ENCODE measurements around the gene IL18R1. TPM values are rescaled to one million over a fixed set of nuclear protein-coding genes. Genes with fewer than 3 reads are reported as not detected.

Gene IL18R1
- total and polyA plus RNA-seq, 5 donors from 2014 or later, result 6.9 to 19.9 (median 11.7) TPM

DNA sequence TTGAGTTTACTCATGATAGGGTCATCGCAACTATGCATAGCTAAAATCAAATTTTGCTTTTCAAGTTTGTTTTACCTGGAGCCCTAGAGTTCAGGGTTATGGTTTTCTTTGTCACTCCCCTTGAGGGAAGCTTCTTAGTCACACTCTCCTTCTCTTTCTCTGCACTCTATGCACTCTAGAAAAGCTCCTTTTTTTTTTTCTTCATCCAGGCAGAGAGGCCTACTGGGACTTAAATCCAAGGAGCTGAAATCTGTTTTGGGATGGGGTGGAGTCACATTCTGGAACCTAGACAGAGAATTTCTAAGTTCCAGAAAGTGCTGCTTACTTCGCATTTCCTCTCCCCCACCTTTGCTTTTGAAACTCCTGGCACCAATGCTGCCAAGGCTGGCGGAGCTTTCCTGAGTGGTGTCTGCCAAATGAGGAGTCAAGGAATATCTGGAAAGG is 19.1 kb upstream of the IL18R1 start:
- Mint-ChIP-seq H3K27ac (no peak overlapping the region), H3K36me3 (no peaks in the 10 kb centered on the region), H3K4me3 (no peak overlapping the region), H3K9me3 (peaks cover 0 to 9% (median 1%) of the 10 kb centered on the region in 7 donors), H3K27me3 (peaks cover 12% of the 10 kb centered on the region), H3K4me1 (peaks cover 0 to 4% (median 1%) of the 10 kb centered on the region in 4 donors)
- Histone ChIP-seq H3K27ac (ENCODE audit: insufficient read depth, low read length, poor library complexity, severe bottlenecking) (no peak overlapping the region), H3K36me3 (ENCODE audit: control insufficient read depth, insufficient read depth, low read length) (no peaks in the 10 kb centered on the region), H3K27me3 (ENCODE audit: control insufficient read depth, insufficient read depth, low read length) (no peaks in the 10 kb centered on the region), H3K4me3 (ENCODE audit: low read depth, low read length) (no peak overlapping the region), H3K9me3 (ENCODE audit: control insufficient read depth in 2 of 2, low read length in 2 of 2) (no peaks in the 10 kb centered on the region), H3K4me1 (ENCODE audit: control insufficient read depth, insufficient read depth, low read length, poor library complexity, severe bottlenecking) (no peaks in the 10 kb centered on the region)
- ATAC-seq (ENCODE audit: low read depth in 2 of 2) (no peak), DNase-seq (no peak)

GRCh38 chr2:102337012-102337411 is 18.6 kb upstream of the IL18R1 start:
- Mint-ChIP-seq H3K36me3 (no peaks in the 10 kb centered on the region), H3K4me1 (peaks cover 0 to 4% (median 1%) of the 10 kb centered on the region in 4 donors)

DNA sequence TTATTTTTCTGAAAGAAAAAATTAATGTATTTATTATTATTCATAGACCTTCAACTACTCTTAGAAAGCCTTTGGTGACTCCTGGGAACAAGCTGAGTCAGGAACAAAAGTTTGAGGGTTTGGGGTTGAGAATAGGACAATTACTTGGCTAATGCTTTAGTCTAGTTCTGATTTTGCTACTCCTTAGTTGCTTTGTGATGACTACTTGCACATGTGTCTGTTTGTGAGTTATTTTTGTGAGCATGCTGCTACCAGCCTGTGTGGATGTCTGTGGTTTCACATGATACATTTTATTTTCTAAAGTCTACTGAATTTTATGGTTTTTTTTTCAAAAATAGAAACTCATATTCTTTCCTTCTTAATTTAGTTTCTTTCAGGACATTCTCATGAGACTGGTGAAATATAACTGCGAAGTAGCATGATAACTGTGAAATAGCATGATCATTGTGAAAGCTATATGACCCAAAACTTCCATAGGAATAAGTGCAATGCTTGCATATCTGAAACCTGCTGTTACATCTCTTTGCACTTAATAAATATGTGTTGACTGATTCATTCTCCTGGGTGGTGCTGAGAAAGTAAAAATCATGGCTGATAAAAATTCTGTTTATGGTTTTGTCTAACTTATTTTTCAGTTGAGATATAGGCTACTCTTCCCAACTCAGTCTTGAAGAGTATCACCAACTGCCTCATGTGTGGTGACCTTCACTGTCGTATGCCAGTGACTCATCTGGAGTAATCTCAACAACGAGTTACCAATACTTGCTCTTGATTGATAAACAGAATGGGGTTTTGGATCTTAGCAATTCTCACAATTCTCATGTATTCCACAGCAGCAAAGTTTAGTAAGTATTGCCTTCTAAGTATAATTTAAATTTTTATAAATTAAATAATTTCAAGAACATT is 17.9 kb upstream of the IL18R1 start:
- Mint-ChIP-seq H3K27me3 (peaks cover 6% of the 10 kb centered on the region), H3K27ac (no peak overlapping the region), H3K4me1 (peaks cover 0 to 4% (median 1%) of the 10 kb centered on the region in 4 donors), H3K36me3 (no peaks in the 10 kb centered on the region), H3K9me3 (peaks cover 0 to 5% (median 0%) of the 10 kb centered on the region in 7 donors), H3K4me3 (no peak overlapping the region)
- Histone ChIP-seq H3K36me3 (ENCODE audit: control insufficient read depth, insufficient read depth, low read length) (no peaks in the 10 kb centered on the region), H3K4me3 (ENCODE audit: low read depth, low read length) (no peak overlapping the region), H3K4me1 (ENCODE audit: control insufficient read depth, insufficient read depth, low read length, poor library complexity, severe bottlenecking) (no peaks in the 10 kb centered on the region), H3K27ac (ENCODE audit: insufficient read depth, low read length, poor library complexity, severe bottlenecking) (no peak overlapping the region), H3K27me3 (ENCODE audit: control insufficient read depth, insufficient read depth, low read length) (no peaks in the 10 kb centered on the region), H3K9me3 (ENCODE audit: control insufficient read depth in 2 of 2, low read length in 2 of 2) (no peaks in the 10 kb centered on the region)
- DNase-seq (no peak), ATAC-seq (ENCODE audit: low read depth in 2 of 2) (no peak)

More at GRCh38 chr2:102337012-102337411, 18.6 kb upstream of the IL18R1 start:
- H3K4me3 Mint-ChIP-seq, result no peak overlapping the region
- peaks cover 0 to 9% (median under 1%) of the 10 kb centered on the region in 7 donors for H3K9me3 Mint-ChIP-seq
- Histone ChIP-seq H3K4me3 (ENCODE audit: low read depth, low read length) (no peak overlapping the region), H3K9me3 (ENCODE audit: control insufficient read depth in 2 of 2, low read length in 2 of 2) (no peaks in the 10 kb centered on the region), H3K27ac (ENCODE audit: insufficient read depth, low read length, poor library complexity, severe bottlenecking) (no peak overlapping the region), H3K27me3 (ENCODE audit: control insufficient read depth, insufficient read depth, low read length) (no peaks in the 10 kb centered on the region), H3K36me3 (ENCODE audit: control insufficient read depth, insufficient read depth, low read length) (no peaks in the 10 kb centered on the region), H3K4me1 (ENCODE audit: control insufficient read depth, insufficient read depth, low read length, poor library complexity, severe bottlenecking) (no peaks in the 10 kb centered on the region)
- no peak for ATAC-seq (ENCODE audit: low read depth in 2 of 2)
- peaks cover 12% of the 10 kb centered on the region for H3K27me3 Mint-ChIP-seq
- H3K27ac Mint-ChIP-seq, result no peak overlapping the region
- DNase-seq, result no peak

DNA sequence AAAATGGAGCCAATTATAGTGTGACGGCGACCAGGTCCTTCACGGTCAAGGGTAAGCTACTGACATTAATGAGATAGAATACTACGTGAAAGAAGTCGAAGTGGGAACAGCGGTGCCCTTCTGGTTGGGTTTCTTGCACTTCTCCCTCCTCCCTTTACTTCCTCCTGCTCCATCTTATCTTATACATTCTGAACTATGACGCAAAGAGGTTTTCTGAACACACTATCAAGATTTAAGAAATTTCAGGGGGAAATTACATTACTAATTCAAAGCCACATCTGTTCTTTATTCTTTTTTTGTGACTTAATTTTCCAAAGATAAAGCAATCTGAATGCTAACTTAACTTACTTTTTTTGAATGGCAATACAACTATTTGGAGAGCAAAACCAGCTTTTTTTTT is 14.8 kb upstream of the IL18R1 start:
- no peaks in the 10 kb centered on the region for H3K9me3 Mint-ChIP-seq
- ATAC-seq (ENCODE audit: low read depth in 2 of 2), result no peak

GRCh38 chr2:102342888-102343287 is 12.7 kb upstream of the IL18R1 start:
- H3K9me3 ChIP-seq (ENCODE audit: control insufficient read depth in 2 of 2, low read length in 2 of 2), result no peaks in the 10 kb centered on the region
- H3K4me3 ChIP-seq (ENCODE audit: low read depth, low read length), result no peak overlapping the region
- Mint-ChIP-seq H3K4me3 (no peak overlapping the region), H3K36me3 (no peaks in the 10 kb centered on the region), H3K9me3 (peaks cover 0 to 2% (median 0%) of the 10 kb centered on the region in 7 donors), H3K27me3 (peaks cover 4% of the 10 kb centered on the region), H3K4me1 (no peaks in the 10 kb centered on the region), H3K27ac (no peak overlapping the region)
- ATAC-seq (ENCODE audit: low read depth in 2 of 2) (no peak), DNase-seq (no peak)
- no peak overlapping the region for H3K27ac ChIP-seq (ENCODE audit: insufficient read depth, low read length, poor library complexity, severe bottlenecking)
- H3K36me3 ChIP-seq (ENCODE audit: control insufficient read depth, insufficient read depth, low read length), result no peaks in the 10 kb centered on the region
- H3K4me1 ChIP-seq (ENCODE audit: control insufficient read depth, insufficient read depth, low read length, poor library complexity, severe bottlenecking), result no peaks in the 10 kb centered on the region
- H3K27me3 ChIP-seq (ENCODE audit: control insufficient read depth, insufficient read depth, low read length), result no peaks in the 10 kb centered on the region

More for the DNA sequence above, 14.8 kb upstream of the IL18R1 start:
- H3K27me3 Mint-ChIP-seq, result no peaks in the 10 kb centered on the region
- Histone ChIP-seq H3K4me3 (ENCODE audit: low read depth, low read length) (no peak overlapping the region), H3K36me3 (ENCODE audit: control insufficient read depth, insufficient read depth, low read length) (no peaks in the 10 kb centered on the region), H3K9me3 (ENCODE audit: control insufficient read depth in 2 of 2, low read length in 2 of 2) (no peaks in the 10 kb centered on the region), H3K27me3 (ENCODE audit: control insufficient read depth, insufficient read depth, low read length) (no peaks in the 10 kb centered on the region), H3K4me1 (ENCODE audit: control insufficient read depth, insufficient read depth, low read length, poor library complexity, severe bottlenecking) (no peaks in the 10 kb centered on the region), H3K27ac (ENCODE audit: insufficient read depth, low read length, poor library complexity, severe bottlenecking) (no peak overlapping the region)
- H3K36me3 Mint-ChIP-seq, result no peaks in the 10 kb centered on the region
- no peak overlapping the region for H3K4me3 Mint-ChIP-seq
- H3K27ac Mint-ChIP-seq, result no peak overlapping the region
- peaks cover 0 to 2% (median 0%) of the 10 kb centered on the region in 4 donors for H3K4me1 Mint-ChIP-seq
- no peak for DNase-seq

DNA sequence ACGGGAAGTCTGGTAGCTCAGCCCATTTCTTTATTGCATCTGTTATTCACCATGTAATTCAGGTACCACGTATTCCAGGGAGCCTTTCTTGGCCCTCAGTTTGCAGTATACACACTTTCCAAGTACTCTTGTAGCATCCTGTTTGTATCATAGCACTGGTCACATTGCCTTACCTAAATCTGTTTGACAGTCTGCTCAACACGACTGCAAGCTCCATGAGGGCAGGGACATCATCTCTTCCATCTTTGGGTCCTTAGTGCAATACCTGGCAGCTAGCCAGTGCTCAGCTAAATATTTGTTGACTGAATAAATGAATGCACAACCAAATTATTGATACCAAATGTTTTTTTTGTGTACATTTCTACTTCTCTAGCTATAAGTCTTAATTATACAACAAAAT is 11.2 kb upstream of the IL18R1 start:
- peaks cover 0 to 2% (median 0%) of the 10 kb centered on the region in 7 donors for H3K9me3 Mint-ChIP-seq

DNA sequence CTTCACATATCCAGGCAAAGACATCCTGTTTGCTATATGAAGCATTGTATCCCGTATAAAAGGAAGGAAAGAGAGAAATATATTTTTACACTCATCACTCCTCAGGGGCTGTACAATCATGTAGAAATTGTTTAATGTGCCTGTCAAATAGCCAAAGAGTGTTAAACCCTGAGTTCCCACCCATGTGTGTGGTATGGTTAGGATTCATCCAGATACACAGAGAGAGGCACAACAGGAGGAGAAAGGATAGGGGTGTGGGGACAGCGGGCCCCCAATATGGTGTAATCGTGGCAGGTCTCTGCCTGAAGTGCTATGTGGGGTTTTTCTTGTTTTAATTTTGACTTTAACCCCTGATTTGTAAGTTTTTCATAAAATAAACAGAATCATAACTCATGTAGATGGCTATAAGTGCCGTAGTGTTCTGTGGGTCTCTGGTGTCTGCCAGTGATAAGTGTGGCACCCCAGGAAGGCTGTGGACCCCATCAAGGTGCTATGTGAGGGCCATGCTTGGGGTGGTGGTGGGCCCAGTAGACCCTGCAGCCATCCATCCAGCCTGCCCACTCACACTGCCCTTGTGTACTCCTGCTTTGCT is 10.2 kb upstream of the IL18R1 start:
- no peak overlapping the region for H3K27ac ChIP-seq (ENCODE audit: insufficient read depth, low read length, poor library complexity, severe bottlenecking)
- H3K27me3 ChIP-seq (ENCODE audit: control insufficient read depth, insufficient read depth, low read length), result no peaks in the 10 kb centered on the region
- no peaks in the 10 kb centered on the region for H3K36me3 Mint-ChIP-seq
- H3K27ac Mint-ChIP-seq, result no peak overlapping the region
- H3K27me3 Mint-ChIP-seq, result peaks cover 4% of the 10 kb centered on the region
- ATAC-seq (ENCODE audit: low read depth in 2 of 2), result no peak
- no peak for DNase-seq
- no peaks in the 10 kb centered on the region for H3K4me1 ChIP-seq (ENCODE audit: control insufficient read depth, insufficient read depth, low read length, poor library complexity, severe bottlenecking)
- H3K36me3 ChIP-seq (ENCODE audit: control insufficient read depth, insufficient read depth, low read length), result no peaks in the 10 kb centered on the region
- no peak overlapping the region for H3K4me3 Mint-ChIP-seq
- no peaks in the 10 kb centered on the region for H3K9me3 ChIP-seq (ENCODE audit: control insufficient read depth in 2 of 2, low read length in 2 of 2)
- H3K4me3 ChIP-seq (ENCODE audit: low read depth, low read length), result no peak overlapping the region
- H3K9me3 Mint-ChIP-seq, result peaks cover 0 to 2% (median 0%) of the 10 kb centered on the region in 7 donors
- H3K4me1 Mint-ChIP-seq, result no peaks in the 10 kb centered on the region

More for the DNA sequence above, 11.2 kb upstream of the IL18R1 start:
- Histone ChIP-seq H3K9me3 (ENCODE audit: control insufficient read depth in 2 of 2, low read length in 2 of 2) (no peaks in the 10 kb centered on the region), H3K27ac (ENCODE audit: insufficient read depth, low read length, poor library complexity, severe bottlenecking) (no peak overlapping the region), H3K27me3 (ENCODE audit: control insufficient read depth, insufficient read depth, low read length) (no peaks in the 10 kb centered on the region), H3K36me3 (ENCODE audit: control insufficient read depth, insufficient read depth, low read length) (no peaks in the 10 kb centered on the region), H3K4me1 (ENCODE audit: control insufficient read depth, insufficient read depth, low read length, poor library complexity, severe bottlenecking) (no peaks in the 10 kb centered on the region), H3K4me3 (ENCODE audit: low read depth, low read length) (no peak overlapping the region)
- Mint-ChIP-seq H3K4me3 (no peak overlapping the region), H3K4me1 (no peaks in the 10 kb centered on the region), H3K36me3 (no peaks in the 10 kb centered on the region), H3K27me3 (peaks cover 4% of the 10 kb centered on the region), H3K27ac (no peak overlapping the region)
- DNase-seq (no peak), ATAC-seq (ENCODE audit: low read depth in 2 of 2) (no peak)
